ENCODE measurements around the gene BCAR3.
"Not testable (repeated sequence)": the region's sequence is repeated elsewhere in the genome, so short reads cannot be mapped to it uniquely, and the experiment has no call there.

Gene BCAR3

DNA sequence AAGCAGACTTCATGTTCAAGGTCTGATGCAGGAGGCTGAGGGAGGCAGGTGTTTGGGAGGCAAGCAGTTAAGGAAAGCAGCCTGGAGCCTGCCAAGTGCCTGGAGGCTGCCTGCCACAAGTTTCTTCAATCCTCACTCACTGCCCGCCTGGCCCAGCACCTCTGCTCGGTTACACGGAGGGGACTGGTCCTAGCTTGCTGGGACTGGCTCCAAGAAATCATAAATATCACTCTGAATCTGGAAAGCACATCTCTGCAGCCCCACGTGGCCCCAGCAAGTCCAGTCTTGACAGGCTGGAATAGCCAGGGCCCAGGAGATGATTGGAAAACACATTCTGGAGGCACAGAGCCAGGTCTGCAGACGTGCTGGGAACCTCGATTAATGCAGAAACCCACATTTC, 83.9 kb downstream of the BCAR3 start:
- DNase-seq (ENCODE audit: low read depth in 2 of 2), result no peak

DNA sequence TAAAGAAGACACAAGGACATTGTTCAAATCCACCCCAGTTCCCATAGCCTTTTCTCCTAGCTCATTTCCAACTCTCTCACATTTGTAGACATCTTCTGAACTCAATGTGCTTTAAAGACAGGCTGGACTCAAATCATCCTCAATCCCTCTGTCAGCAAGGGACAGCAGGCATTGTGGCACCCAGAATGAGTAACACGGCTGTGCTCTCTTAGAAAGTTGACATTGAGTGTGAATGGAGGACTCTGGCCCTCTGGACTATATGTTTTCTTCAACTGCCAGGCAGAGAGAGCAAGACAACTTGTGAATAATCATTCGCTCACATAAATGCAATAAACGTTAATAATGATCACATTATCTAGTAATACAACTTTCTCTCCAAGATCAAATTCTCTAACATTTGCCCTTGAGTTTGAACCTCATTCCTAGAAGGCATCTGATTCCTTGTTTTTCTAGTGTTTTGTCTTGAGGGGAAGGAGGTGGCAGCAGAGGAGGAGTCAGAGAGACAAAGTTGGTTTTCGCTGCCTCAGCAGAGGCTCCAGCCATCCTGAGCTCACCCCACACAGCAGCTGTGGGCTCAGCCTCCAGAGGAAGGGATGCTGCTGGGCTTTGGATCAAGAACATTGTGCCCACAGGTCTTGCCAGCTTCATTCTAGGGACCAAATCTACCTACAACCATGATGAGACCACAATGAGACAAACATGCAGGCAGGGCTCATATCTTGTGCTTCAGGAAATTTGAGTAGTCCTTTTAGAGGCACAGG, 85.1 kb downstream of the BCAR3 start:
- DNase-seq (ENCODE audit: low read depth in 2 of 2), result no peak

DNA sequence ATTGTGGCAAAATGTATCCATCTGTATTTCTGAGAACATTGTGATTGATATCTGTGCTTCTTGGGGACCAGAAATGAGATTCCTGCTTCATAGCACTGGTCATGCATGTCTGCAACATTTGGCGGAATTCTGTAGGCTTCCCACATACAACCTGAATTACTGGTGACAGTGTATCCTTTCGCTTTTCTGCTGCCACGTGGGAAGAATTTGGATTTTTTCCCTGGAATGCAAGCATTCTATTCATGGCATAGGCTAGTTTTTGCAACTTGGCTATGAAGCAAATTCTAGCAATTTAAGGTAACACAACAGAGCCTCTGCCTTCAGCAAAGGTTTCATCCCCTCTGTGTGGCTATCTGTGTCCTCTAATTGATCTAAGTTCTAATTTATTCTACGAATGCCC, 85.9 kb downstream of the BCAR3 start:
- DNase-seq (ENCODE audit: low read depth in 2 of 2), result no peak

DNA sequence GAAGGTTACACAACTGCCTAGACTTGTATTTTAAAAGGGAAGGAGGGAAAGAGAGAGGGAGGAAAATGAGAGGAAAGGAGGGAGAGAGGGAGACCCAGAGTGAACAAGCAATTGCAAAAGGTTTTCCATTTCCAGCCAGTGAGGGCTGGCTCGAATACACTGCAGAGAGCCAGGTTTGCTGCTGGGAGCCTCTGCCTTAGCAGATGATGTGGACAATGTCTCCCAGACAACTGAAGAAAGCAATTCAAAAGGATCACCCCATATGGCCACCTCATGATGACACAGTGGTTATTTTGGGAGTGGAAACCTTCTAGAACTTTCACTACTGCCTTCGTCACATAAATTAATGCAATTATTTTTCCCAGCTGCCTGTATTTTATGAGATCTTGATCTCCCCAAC, 86.4 kb downstream of the BCAR3 start:
- DNase-seq (ENCODE audit: low read depth in 2 of 2), result no peak

DNA sequence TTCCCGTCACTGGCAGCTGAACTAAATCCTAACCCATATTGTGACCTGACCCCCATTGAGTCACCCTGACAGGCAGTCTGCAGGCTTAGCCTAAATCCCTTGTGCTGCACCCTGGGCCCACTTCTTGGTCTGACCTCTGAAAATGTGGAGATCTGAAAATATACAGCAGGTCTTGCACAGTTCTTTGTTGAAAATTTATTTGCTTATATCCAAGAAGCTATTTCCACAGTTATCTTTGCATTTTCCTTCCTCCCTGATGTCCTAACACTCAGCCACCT, 87.1 kb downstream of the BCAR3 start:
- DNase-seq (ENCODE audit: low read depth in 2 of 2), result no peak

DNA sequence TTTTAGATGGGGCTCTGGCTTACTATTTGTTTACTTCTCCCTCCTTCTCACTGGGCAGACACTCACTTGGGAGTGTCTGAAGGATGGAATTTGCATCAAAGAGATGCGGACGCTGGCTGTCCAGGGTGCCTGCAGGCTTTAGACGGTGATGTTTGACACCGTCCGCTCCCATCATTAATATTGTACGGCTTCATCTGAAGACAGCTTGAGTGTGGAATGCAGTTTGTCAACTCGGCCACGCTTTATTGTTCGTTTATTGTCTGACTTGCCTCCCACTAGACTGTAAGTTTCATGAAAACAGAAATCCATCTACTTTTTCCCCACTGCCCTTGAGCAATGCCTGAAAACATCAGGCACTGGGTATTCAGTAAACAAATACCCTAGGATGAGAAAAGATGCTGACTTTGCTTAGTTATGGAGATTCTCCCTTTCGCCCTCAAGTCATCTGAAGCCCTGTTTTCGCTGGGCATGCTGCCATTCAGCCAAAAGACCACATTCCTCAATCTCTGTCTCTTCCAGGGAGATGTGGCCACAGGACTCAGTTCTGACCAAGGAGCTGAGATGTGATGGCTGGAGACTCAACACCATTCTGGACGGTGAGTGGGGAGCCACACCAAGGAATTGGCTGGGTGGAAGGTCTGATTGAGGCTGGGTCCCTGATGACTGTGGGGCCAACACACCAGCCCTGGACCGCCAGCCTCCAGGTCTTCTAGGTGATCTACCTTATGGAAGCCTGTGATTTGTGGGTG, 87.6 kb downstream of the BCAR3 start:
- DNase-seq (ENCODE audit: low read depth in 2 of 2), result no peak

DNA sequence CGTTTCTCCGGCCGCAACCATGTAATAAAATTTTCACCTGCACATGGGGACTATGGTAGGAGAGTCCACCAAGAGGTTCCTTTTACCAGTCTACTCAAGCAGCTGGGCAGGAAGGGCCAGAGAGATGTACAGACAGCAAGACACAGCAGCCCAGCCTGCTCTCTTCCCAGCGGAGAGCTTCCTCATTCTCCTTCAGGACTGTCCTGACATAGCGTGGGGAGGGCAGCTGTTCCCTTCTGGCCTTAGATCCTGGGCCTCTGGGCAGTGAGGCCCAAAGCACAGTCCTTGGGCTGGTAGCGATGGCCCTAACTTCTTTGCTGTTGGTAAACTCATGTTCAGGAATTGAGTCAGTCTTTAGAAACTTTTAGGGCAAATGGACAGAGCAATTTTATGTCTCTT, 89.1 kb downstream of the BCAR3 start:
- no peak for DNase-seq (ENCODE audit: low read depth in 2 of 2)

DNA sequence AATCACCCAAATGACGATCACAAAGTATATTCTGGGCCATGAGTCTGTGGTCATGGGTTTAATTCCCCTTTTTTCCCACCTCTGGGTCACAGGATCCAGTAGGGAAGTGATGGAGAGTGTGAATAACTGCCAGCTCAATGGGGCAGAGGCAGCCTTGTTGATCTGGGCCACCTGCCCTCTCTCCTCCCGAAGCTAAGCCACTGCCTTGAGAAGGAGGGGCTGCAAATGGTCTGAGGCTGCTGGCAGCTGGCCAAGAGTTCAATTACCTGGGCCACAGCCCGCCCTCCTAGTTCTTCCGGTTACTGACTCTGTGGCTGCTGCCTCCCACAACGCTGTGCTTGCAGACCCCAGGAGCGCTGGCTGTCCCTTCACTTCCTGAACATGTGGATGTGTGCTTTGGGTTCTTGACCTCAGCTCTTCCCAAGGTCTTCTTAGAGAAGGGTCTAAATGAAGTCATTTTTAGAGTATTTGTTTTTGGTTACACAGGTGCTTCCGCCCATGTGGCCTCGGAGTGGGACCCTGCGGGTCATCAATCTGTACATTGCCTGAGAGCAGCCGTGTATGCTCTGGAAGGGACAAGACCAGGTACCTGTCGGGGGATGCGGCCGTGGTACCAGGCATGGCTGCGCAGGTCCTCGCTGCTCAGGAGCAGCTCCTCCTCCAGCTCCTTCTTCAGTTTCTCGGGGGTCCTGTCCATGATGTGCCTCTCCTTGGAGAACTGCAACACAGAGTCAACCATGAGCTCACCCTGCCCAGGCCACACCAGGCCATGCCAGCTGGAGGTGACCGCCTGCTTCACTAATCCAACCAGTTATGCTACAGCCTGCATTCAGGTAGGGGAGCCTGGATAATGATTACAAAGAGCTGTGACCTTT, 89.7 kb downstream of the BCAR3 start:
- DNase-seq (ENCODE audit: low read depth in 2 of 2), result no peak

DNA sequence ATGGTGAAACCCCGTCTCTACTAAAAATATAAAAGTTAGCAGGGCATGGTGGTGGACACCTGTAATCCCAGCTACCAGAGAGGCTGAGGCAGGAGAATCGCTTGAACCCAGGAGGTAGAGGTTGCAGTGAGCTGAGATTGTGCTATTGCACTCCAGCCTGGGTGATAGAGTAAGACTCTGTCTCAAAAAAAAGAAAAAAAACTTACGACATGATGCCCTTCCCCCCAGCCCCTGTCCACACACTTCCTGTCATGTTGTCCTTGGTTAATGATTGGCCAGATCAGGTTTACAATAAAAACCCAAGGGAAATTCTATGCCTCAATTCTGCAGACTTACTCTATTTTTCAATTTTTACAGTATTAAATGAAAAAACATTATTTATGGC, 90.4 kb downstream of the BCAR3 start:
- not testable (repeated sequence) for DNase-seq (ENCODE audit: low read depth in 2 of 2)

DNA sequence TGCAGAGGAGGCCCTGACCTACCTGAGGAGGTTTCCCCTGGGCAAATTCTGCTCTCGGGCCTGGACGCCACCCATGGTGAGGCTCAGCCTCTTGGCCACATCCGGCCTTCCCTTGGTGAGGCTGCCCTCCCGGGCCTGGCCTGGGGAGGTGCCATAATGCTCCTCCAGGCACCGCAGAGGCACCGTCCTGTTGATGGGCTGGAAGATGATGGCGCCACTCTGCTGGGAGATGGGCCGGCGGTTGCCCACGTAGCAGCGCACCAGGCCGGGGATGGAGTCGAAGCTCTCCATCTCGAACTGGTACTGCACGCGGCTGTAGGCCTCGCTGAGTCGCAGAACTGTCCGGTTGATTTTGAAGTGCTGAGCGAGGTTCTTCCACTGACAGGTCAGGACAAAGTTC, 92.7 kb downstream of the BCAR3 start:
- DNase-seq (ENCODE audit: low read depth in 2 of 2), result no peak

DNA sequence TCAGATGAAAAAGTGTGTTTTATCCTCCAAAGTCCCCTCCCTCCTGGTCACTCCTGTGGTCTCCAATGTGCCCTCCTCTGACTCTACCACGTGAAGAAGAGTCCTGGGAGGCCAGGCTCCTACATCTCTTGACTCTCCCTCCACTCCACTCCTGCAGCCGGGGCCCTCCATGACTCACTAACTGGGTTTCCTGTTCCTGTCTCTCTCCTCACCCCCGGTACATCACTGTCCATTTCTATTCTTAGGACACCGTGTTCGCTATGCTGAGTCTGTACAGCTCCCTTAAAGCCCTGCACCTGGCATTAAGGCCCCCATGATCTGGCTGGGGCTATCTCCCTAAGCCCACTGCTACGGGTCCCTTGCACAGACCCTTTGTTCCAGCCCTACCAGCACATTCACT, 93.4 kb downstream of the BCAR3 start:
- no peak for DNase-seq (ENCODE audit: low read depth in 2 of 2)

DNA sequence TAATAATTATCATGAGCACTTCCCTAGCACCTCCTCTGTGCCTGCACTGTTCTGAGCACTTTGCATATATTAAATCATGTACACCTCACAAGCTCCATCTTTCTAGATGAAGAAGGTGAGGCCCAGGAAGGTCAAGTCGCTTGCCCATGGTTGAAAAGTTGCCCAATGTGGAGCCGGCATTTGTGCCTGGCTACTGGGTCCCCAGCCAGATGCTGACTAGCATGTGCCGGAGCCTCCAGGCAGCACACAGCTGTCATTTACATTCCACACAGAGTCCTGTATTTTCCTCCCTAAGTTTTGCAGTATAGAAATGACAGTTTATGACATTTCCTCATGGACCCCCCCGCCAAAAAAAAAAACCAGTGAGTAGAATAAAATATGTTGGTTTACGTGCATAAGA, 94.3 kb downstream of the BCAR3 start:
- no peak for DNase-seq (ENCODE audit: low read depth in 2 of 2)

DNA sequence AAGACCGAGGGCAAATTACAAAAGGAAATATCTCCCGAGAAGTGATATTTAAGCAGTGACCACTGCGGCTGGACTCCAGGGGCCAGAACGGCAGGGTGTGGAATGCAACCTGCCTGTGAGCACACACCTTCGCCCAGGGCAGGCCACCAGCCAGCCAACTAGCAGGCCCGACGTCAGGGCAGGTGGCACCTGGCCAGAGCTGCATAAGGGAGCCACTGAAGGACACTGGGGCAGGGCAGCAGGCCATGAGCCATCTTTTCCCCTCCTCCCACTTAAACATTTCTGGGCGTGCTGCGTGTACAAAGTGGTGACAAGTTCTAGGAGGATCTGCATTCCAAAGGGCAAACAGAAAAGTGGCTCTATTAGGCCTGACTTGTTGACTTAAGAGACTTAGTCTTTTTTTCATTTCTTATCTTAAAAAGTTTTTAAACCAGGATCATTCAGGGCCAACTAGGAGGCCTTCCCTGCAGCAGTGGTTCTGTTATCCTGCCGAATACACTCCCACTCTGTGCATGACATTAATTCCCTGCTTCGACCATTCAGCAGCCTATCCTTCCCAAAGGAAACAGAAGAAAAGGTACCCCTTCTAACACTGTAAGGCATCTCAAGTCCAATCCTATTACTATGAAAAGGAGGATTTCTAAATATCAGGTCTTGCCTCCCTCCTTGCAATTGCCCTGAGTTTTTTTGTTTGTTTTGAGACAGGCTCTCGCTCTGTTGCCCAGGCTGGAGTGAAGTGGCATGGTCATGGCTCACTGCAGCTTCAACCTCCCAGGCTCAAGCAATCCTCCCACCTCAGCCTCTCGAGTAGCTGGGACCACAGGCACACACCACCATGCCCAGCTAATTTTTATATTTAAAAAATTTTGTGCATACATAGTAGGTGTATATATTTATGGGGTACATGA, 96.3 kb downstream of the BCAR3 start:
- no peak for DNase-seq (ENCODE audit: low read depth in 2 of 2)

DNA sequence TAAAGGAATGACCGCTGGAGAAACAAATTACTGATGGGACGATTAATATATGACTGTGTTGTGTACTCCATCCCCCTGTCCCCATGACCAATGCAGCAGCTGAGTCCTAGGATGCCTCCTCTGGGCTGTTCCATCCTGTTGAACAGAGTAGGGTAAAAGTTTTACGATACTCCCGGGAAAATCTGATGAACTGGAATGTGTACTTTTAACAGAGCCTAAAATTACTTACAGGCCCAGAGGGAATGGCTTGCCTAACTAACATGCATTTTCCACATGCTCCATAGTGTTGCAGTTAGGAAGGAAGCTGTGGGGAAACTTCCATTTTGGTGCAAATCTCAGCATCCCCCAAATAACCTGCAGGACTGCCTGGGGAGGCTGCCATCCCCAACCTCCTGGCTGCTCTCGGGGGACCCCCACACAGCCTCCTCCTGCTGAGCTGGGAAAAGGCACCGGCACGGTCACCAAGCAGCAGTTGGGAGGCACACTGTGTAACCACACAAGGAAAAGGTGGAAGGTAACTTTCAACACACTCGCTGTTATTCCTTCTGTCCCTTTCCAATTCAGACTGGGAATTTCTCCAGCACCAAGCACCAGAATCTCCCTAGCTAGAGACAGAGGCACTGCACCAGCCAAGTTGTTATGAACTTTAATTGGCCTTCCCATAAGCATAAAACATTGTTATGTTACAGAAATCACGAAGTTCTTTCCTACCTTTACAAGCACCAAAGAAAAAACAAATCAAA, 97.2 kb downstream of the BCAR3 start:
- DNase-seq (ENCODE audit: low read depth in 2 of 2), result no peak

DNA sequence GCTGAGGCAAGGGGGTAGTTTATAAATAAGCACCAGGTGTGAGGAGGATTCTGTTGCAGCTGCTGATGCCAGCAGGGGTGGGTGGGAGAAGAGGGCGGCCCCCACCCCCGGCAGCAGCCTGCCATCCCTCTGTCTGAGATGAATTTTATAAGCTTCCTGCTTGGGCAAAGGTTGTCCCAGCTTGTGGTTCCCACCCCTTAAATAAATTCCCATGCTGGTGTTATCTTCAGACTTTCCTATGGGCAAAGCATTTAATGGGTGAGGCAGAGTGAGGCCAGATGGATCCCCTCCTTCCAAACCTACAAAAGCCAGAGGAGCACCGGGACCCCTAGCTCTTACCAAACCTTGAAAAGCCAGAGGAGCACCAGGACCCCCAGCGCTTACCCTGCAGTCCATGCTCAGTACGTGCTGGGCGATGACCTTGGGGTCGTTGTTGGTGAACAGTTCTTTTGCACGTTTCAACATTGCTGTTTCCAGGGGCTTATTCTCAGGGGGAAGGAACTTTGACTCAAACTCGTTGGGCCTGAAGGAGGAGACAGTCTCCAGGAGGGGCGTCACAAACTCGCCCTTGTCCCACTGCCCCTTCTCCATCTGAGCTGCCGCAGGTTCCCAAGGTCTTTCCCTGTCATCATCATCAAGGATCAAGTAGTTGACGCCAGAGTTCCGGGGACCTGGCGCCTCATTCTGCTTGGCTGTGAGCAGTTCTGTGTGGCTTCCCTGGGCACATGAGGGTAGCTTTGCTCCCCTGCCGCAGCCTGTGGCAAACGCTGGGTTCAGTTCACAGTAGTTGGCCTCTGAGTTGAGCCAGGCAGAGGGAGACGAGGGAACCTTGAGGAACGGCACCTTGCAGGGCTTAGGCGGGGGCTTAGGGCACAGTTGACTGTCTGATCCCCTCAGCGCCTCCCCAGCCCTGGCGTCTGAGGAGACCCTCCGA, 99.5 kb downstream of the BCAR3 start:
- DNase-seq (ENCODE audit: low read depth in 2 of 2), result no peak

DNA sequence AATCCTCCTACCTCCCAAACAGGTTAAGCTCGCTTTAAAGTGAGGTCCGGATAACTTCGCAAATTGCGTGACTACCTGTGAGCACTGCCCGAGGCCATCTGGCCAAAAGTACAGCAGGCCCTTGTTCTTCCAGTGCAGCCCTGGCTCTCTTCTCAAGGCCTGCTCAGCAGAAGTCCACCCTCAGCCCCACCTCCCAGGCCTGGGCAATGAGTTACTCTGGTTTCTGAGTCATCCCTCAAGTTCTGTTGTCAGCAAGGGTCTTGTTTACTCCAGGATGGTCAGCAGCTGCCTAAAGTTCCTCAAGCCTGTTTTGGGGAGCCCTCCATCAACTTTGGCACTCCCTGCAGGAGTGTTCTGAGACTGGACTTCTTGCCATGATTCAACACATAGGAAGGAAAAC, 101.7 kb downstream of the BCAR3 start:
- DNase-seq (ENCODE audit: low read depth in 2 of 2), result no peak

DNA sequence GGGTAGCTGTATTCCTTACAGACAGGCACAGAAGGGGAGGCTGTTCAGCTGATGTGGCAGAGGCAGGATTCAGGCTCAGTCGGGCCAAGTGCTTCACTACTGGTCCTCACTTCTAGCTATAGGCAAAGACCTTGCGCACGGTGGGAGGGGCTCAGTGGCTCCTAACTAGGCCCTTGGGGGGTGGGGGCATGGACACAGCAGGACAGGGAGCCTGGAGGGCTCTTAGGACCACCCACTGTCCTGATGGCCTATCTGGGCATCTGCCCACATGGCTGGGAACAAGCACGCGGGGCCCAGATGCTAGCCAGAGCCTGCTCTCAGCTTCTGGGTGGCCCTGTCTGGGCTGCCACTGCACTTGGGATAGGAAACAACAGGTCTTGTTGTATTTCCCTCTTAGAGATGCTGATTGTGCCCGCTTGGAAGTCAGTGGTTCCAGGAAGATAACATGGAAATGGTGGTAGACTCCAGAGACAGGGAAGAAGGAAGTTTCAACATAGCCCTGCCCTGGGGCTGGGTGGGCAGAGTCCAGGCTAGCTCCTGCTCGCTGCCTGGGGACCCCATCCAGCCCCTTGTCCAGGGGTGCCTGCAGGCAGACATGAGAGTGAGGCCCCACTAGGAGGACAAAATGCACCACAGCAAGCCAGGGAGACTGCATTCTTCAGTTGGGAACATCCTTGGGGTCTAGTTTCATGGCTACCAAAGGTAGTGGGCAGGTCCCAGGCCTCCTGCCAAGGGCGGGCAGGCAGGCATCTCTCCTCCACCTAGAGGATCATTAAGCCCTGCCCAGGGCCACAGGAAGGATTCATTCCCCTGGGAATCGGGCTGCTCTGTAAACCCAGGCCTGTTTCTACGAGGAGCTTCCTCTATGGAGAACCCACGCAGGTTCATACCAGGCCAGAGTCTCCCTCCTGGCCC, 102.5 kb downstream of the BCAR3 start:
- no peak for DNase-seq (ENCODE audit: low read depth in 2 of 2)

DNA sequence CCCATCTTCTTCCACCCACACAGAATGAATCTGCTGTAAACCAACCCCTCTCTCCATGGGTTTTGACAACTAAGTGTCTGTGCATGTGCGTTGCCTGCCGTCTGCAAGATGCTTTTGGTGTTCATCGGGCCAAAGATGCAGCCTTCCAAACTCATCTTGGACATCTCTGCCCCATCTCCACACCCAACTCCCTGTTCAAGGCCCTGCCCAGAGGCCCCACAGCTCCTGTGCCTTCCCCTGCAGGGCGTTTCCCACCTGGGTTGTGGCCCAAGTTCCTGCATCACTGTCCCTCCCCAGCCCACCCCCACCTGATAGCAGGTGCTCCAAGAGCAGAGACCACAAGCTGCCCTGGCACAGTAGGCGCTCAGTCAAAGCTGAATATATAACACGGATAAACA, 103.2 kb downstream of the BCAR3 start:
- no peak for DNase-seq (ENCODE audit: low read depth in 2 of 2)

All from stimulated activated CD4-positive, alpha-beta T cell treated with anti-CD3 and anti-CD28 coated beads, Interleukin-15, amount 100 ng/mL, for 48 hours (primary cell).